Tibial nerve (tissue), 4 donors: ENCODE results near the gene IL12B. TPM values are rescaled to one million over a fixed set of nuclear protein-coding genes. Genes with fewer than 3 reads are reported as not detected.
"Not testable (repeated sequence)": the region's sequence is repeated elsewhere in the genome, so short reads cannot be mapped to it uniquely, and the experiment has no call there.

ENCODE experiments used
- DNase-seq, 2 donors: peaks; one replicate each; pipeline ENCODE4 v3.0.0-alpha.2; 2019; ENCODE audit warnings: low spot score in 2 of 2
- H3K27ac ChIP-seq, 4 donors: fragments of 200-600 bp; sonication (generic) in 3 of 4; one replicate each; pipeline ENCODE4 v1.5.1; 2017 to 2019; ENCODE audit warnings: mild to moderate bottlenecking in 1 of 4
- H3K27me3 ChIP-seq, 2 donors: fragments of 200-600 bp; sonication (generic) in 1 of 2; one replicate each; pipeline versions ENCODE4 v1.5.1 to v1.6.0; 2017 to 2019
- H3K36me3 ChIP-seq, 3 donors: fragments of 200-600 bp; sonication (generic); one replicate each; pipeline ENCODE4 v1.5.1; 2018 to 2019
- H3K4me1 ChIP-seq, 4 donors: fragments of 200-600 bp; sonication (generic) in 3 of 4; one replicate each; pipeline ENCODE4 v1.5.1; 2017 to 2019
- H3K4me3 ChIP-seq, 4 donors: fragments of 200-600 bp; sonication (generic) in 3 of 4; one replicate each; pipeline ENCODE4 v1.5.1; 2017 to 2019; ENCODE audit warnings: mild to moderate bottlenecking in 1 of 4, moderate library complexity in 1 of 4
- H3K9me3 ChIP-seq, 4 donors: fragments of 200-600 bp; sonication (generic) in 3 of 4; one replicate each; pipeline ENCODE4 v1.5.1; 2017 to 2019
- CTCF ChIP-seq, 5 experiments: fragments of 200-600 bp in 3 of 5; fragments of 450-650 bp in 2 of 5; sonication (generic) in 3 of 5; IDR thresholded peaks; one replicate each; pipeline ENCODE4 v1.5.1; 2016 to 2019; ENCODE audit warnings: antibody characterized with exemption in 5 of 5, mild to moderate bottlenecking in 3 of 5, moderate library complexity in 2 of 5
- EP300 ChIP-seq, 2 donors: sonication (generic); formaldehyde crosslinking; IDR thresholded peaks; one replicate each; pipeline ENCODE4 v1.6.1; 2017; ENCODE audit warnings: antibody characterized with exemption in 2 of 2, mild to moderate bottlenecking in 1 of 2
- POLR2A ChIP-seq, 2 donors: fragments of 450-650 bp; IDR thresholded peaks; one replicate each; pipeline ENCODE4 v1.6.1; 2017; ENCODE audit warnings: antibody characterized with exemption in 2 of 2, mild to moderate bottlenecking in 2 of 2, moderate library complexity in 2 of 2
- WGBS, 2 donors: methylation state at CpG; one replicate each; pipeline ENCODE4 v1.1.5; 2018; 5-methylcytosine and 5-hydroxymethylcytosine counted together
- total RNA-seq, 4 donors: library from RNA; depleted of rRNA; stranded (reverse); fragments of >200 nt; gene quantifications; one replicate each; pipeline ENCODE4 v1.1.0, GENCODE V29; 2016

The IL12B gene
- total RNA-seq, 4 donors from 2014 or later: not detected

- H3K27ac ChIP-seq: no peak overlapping the region
- H3K27me3 ChIP-seq: no peaks in the 10 kb centered on the region
- 85 to 86% methylated on average over 3 of the region's 3 CpGs for WGBS, 2 donors
- no peaks in the 10 kb centered on the region for H3K36me3 ChIP-seq
- H3K9me3 ChIP-seq: peaks cover 0 to 56% (median 2%) of the 10 kb centered on the region in 4 donors
- H3K4me3 ChIP-seq: no peak overlapping the region
- DNase-seq: no peak
- H3K4me1 ChIP-seq: no peaks in the 10 kb centered on the region
- TF ChIP-seq CTCF (IDR thresholded peaks at IDR 0.05) (no peak), POLR2A (IDR thresholded peaks at IDR 0.05) (no peak), EP300 (IDR thresholded peaks at IDR 0.05) (no peak)
These were observed 28.8 kb downstream of the IL12B start for GRCh38 chr5:159301466-159301865.

- H3K9me3 ChIP-seq: peaks cover 0 to 45% (median 2%) of the 10 kb centered on the region in 4 donors
- WGBS, 2 donors: 72 to 95% methylated on average over 5 of the region's 5 CpGs
- H3K27ac ChIP-seq, H3K27me3 ChIP-seq, H3K36me3 ChIP-seq, H3K4me1 ChIP-seq, DNase-seq, H3K4me3 ChIP-seq: not testable (repeated sequence)
These were observed 33.0 kb downstream of the IL12B start for GRCh38 chr5:159297300-159297699.

GRCh38 chr5:159294921-159295320 is 35.4 kb downstream of the IL12B start:
- H3K4me3 ChIP-seq: no peak overlapping the region
- 88 to 100% methylated on average over 5 of the region's 5 CpGs for WGBS, 2 donors
- peaks cover 0 to 32% (median 0%) of the 10 kb centered on the region in 4 donors for H3K9me3 ChIP-seq
- no peaks in the 10 kb centered on the region for H3K4me1 ChIP-seq
- no peak for DNase-seq
- H3K27me3 ChIP-seq: no peaks in the 10 kb centered on the region
- no peak overlapping the region for H3K27ac ChIP-seq
- no peaks in the 10 kb centered on the region for H3K36me3 ChIP-seq
- TF ChIP-seq EP300 (IDR thresholded peaks at IDR 0.05) (no peak), CTCF (IDR thresholded peaks at IDR 0.05) (no peak), POLR2A (IDR thresholded peaks at IDR 0.05) (no peak)

GRCh38 chr5:159290741-159291140 is 39.5 kb downstream of the IL12B start:
- Histone ChIP-seq H3K27ac (no peak overlapping the region), H3K27me3 (no peaks in the 10 kb centered on the region), H3K4me3 (no peak overlapping the region), H3K9me3 (no peaks in the 10 kb centered on the region), H3K4me1 (no peaks in the 10 kb centered on the region), H3K36me3 (no peaks in the 10 kb centered on the region)
- WGBS, 2 donors: 71 to 79% methylated on average over 4 of the region's 4 CpGs
- DNase-seq: no peak
- TF ChIP-seq CTCF (IDR thresholded peaks at IDR 0.05) (no peak), EP300 (IDR thresholded peaks at IDR 0.05) (no peak)

GRCh38 chr5:159286420-159287035 is 43.8 kb downstream of the IL12B start:
- no peak for DNase-seq
- Histone ChIP-seq H3K27ac (no peak overlapping the region), H3K36me3 (peaks cover 0 to 16% (median 0%) of the 10 kb centered on the region in 3 donors), H3K4me3 (no peak overlapping the region), H3K4me1 (no peaks in the 10 kb centered on the region), H3K27me3 (no peaks in the 10 kb centered on the region), H3K9me3 (no peaks in the 10 kb centered on the region)
- WGBS, 2 donors: 54 to 59% methylated on average over 8 of the region's 8 CpGs
- no peak for TF ChIP-seq EP300 (IDR thresholded peaks at IDR 0.05)
- no peak for TF ChIP-seq POLR2A (IDR thresholded peaks at IDR 0.05)
- TF ChIP-seq CTCF (IDR thresholded peaks at IDR 0.05): peak in 4 of 5 experiments; percentile 7 to 28 (median 17)

GRCh38 chr5:159274676-159275075 is 55.6 kb downstream of the IL12B start:
- DNase-seq: no peak
- H3K27me3 ChIP-seq: no peaks in the 10 kb centered on the region
- no peak overlapping the region for H3K27ac ChIP-seq
- H3K4me1 ChIP-seq: no peaks in the 10 kb centered on the region
- peaks cover 0 to 69% (median 0%) of the 10 kb centered on the region in 3 donors for H3K36me3 ChIP-seq
- TF ChIP-seq EP300 (IDR thresholded peaks at IDR 0.05) (no peak), CTCF (IDR thresholded peaks at IDR 0.05) (no peak), POLR2A (IDR thresholded peaks at IDR 0.05) (no peak)
- H3K4me3 ChIP-seq: no peak overlapping the region
- no peaks in the 10 kb centered on the region for H3K9me3 ChIP-seq
